WTC11 (cell line): ENCODE measurements around the gene CHSY3. TPM values are rescaled to one million over a fixed set of nuclear protein-coding genes. Genes with fewer than 3 reads are reported as not detected.

Source experiments
- ATAC-seq: fragments of 200-7000 bp; cut with Tn5 transposase; 2 replicates; pipeline ENCODE4 v1.10.0; 2021; ENCODE audit warnings: mild to moderate bottlenecking, moderate library complexity
- CTCF ChIA-PET: fragments of 300-600 bp; sonication (Branson Sonifier 250); formaldehyde crosslinking; loops from one replicate; lab custom pipeline; 2021; ENCODE audit warnings: antibody characterized with exemption; lab: Charles Lee
- POLR2A ChIA-PET: fragments of 350-600 bp; sonication (Branson Sonifier 250); formaldehyde crosslinking; loops from one replicate; lab custom pipeline; 2021; ENCODE audit warnings: antibody characterized with exemption; lab: Charles Lee
- DNase-seq: peaks from one replicate; pipeline ENCODE4 v3.0.0; 2021; ENCODE audit warnings: low spot score
- H3K27ac Mint-ChIP-seq: 2 replicates; pipeline ENCODE4 v1.8.0; 2021; ENCODE audit warnings: mixed read lengths
- H3K27me3 Mint-ChIP-seq: 2 replicates; pipeline ENCODE4 v1.8.0; 2021; ENCODE audit warnings: low read depth, mild to moderate bottlenecking, moderate library complexity, mixed read lengths
- H3K36me3 Mint-ChIP-seq: 2 replicates; pipeline ENCODE4 v1.8.0; 2021; ENCODE audit warnings: mixed read lengths
- H3K4me1 Mint-ChIP-seq: 2 replicates; pipeline ENCODE4 v1.8.0; 2022; ENCODE audit warnings: mixed read lengths
- H3K4me3 Mint-ChIP-seq: 2 replicates; pipeline ENCODE4 v1.8.0; 2021; ENCODE audit warnings: mild to moderate bottlenecking, moderate library complexity, mixed read lengths
- H3K9me3 Mint-ChIP-seq: 2 replicates; pipeline ENCODE4 v1.8.0; 2021; ENCODE audit warnings: mixed read lengths
- ATF1 ChIP-seq: sonication (generic); formaldehyde crosslinking; IDR thresholded peaks from 2 replicates; pipeline ENCODE4 v1.8.1; 2023; ENCODE audit warnings: mild to moderate bottlenecking, moderate library complexity, missing genetic modification reagents
- CBFB ChIP-seq: sonication (generic); formaldehyde crosslinking; IDR thresholded peaks from 2 replicates; pipeline ENCODE4 v1.8.1; 2022; ENCODE audit warnings: mild to moderate bottlenecking, low read depth, missing genetic modification reagents
- CREB1 ChIP-seq: sonication (generic); formaldehyde crosslinking; IDR thresholded peaks from 2 replicates; pipeline ENCODE4 v1.8.0; 2023; ENCODE audit warnings: mild to moderate bottlenecking, missing genetic modification reagents
- ELF4 ChIP-seq: sonication (generic); formaldehyde crosslinking; IDR thresholded peaks from 2 replicates; pipeline ENCODE4 v1.8.1; 2022; ENCODE audit warnings: low read depth, mild to moderate bottlenecking, moderate library complexity, missing genetic modification reagents
- EMX1 ChIP-seq: fragments of 250-450 bp; sonication (Bioruptor Pico); IDR thresholded peaks from 2 replicates; pipeline ENCODE4 v1.8.0; 2021; ENCODE audit warnings: mild to moderate bottlenecking
- ESRRA ChIP-seq: sonication (generic); formaldehyde crosslinking; IDR thresholded peaks from 2 replicates; pipeline ENCODE4 v1.8.1; 2022; ENCODE audit warnings: mild to moderate bottlenecking, missing genetic modification reagents, borderline replicate concordance
- FOXP1 ChIP-seq: sonication (generic); formaldehyde crosslinking; IDR thresholded peaks from 2 replicates; pipeline ENCODE4 v1.8.0; 2022; ENCODE audit warnings: missing genetic modification reagents, mild to moderate bottlenecking, moderate library complexity, borderline replicate concordance
- IRF2 ChIP-seq: sonication (generic); formaldehyde crosslinking; IDR thresholded peaks from 2 replicates; pipeline ENCODE4 v1.8.0; 2022; ENCODE audit warnings: low read depth, missing genetic modification reagents, borderline replicate concordance
- NR2C2 ChIP-seq: sonication (generic); formaldehyde crosslinking; IDR thresholded peaks from 2 replicates; pipeline ENCODE4 v1.8.0; 2022; ENCODE audit warnings: mild to moderate bottlenecking, missing genetic modification reagents
- NR3C1 ChIP-seq: sonication (generic); formaldehyde crosslinking; conservative IDR thresholded peaks from 2 replicates; pipeline ENCODE4 v1.8.1; 2023; ENCODE audit warnings: low read depth, mild to moderate bottlenecking, missing genetic modification reagents
- RELA ChIP-seq: sonication (generic); formaldehyde crosslinking; IDR thresholded peaks from 2 replicates; pipeline ENCODE4 v1.8.1; 2022; ENCODE audit warnings: missing genetic modification reagents, mild to moderate bottlenecking, borderline replicate concordance
- SMAD3 ChIP-seq: sonication (generic); formaldehyde crosslinking; IDR thresholded peaks from 2 replicates; pipeline ENCODE4 v1.8.0; 2022; ENCODE audit warnings: missing genetic modification reagents, mild to moderate bottlenecking, borderline replicate concordance
- SMAD4 ChIP-seq: sonication (generic); formaldehyde crosslinking; IDR thresholded peaks from 2 replicates; pipeline ENCODE4 v1.8.0; 2022; ENCODE audit warnings: mild to moderate bottlenecking, missing genetic modification reagents
- SP1 ChIP-seq: sonication (generic); formaldehyde crosslinking; conservative IDR thresholded peaks from 2 replicates; pipeline ENCODE4 v1.8.1; 2022; ENCODE audit warnings: missing genetic modification reagents
- ZNF121 ChIP-seq: sonication (generic); formaldehyde crosslinking; IDR thresholded peaks from 2 replicates; pipeline ENCODE4 v1.8.0; 2023; ENCODE audit warnings: missing genetic modification reagents
- ZNF396 ChIP-seq: fragments of 250-450 bp; sonication (Bioruptor Pico); IDR thresholded peaks from 2 replicates; pipeline ENCODE4 v1.8.0; 2021; ENCODE audit warnings: mild to moderate bottlenecking, moderate library complexity, borderline replicate concordance
- ZNF416 ChIP-seq: fragments of 250-450 bp; sonication (Bioruptor Pico); IDR thresholded peaks from 2 replicates; pipeline ENCODE4 v1.9.0; 2021; ENCODE audit warnings: mild to moderate bottlenecking, inconsistent platforms
- ZNF671 ChIP-seq: fragments of 250-450 bp; sonication (Bioruptor Pico); IDR thresholded peaks from 2 replicates; pipeline ENCODE4 v1.8.0; 2021; ENCODE audit warnings: mild to moderate bottlenecking
- total RNA-seq: library from RNA; stranded (reverse); gene quantifications from 3 replicates; pipeline ENCODE4 v1.2.3, GENCODE V29; 2021
- TF ChIP-seq, protein P1 (sequence below): sonication (generic); formaldehyde crosslinking; IDR thresholded peaks from 2 replicates; pipeline ENCODE4 v1.8.1; 2022; ENCODE audit warnings: mild to moderate bottlenecking, missing genetic modification reagents, moderate library complexity, borderline replicate concordance
- TF ChIP-seq, protein P2 (sequence below): sonication (generic); formaldehyde crosslinking; IDR thresholded peaks from 2 replicates; pipeline ENCODE4 v1.8.1; 2023; ENCODE audit warnings: mild to moderate bottlenecking, missing genetic modification reagents, borderline replicate concordance
- TF ChIP-seq, protein P3 (sequence below): sonication (generic); formaldehyde crosslinking; IDR thresholded peaks from 2 replicates; pipeline ENCODE4 v1.8.1; 2023; ENCODE audit warnings: mild to moderate bottlenecking, missing genetic modification reagents
- TF ChIP-seq, protein P4 (sequence below): sonication (generic); formaldehyde crosslinking; IDR thresholded peaks from 2 replicates; pipeline ENCODE4 v1.8.0; 2022; ENCODE audit warnings: mild to moderate bottlenecking, missing genetic modification reagents
- TF ChIP-seq, protein P5 (sequence below): sonication (generic); formaldehyde crosslinking; IDR thresholded peaks from 2 replicates; pipeline ENCODE4 v1.8.1; 2022; ENCODE audit warnings: mild to moderate bottlenecking, moderate library complexity, missing genetic modification reagents

The CHSY3 gene
- total RNA-seq, 1 experiment from 2014 or later = 0.98 TPM

DNA sequence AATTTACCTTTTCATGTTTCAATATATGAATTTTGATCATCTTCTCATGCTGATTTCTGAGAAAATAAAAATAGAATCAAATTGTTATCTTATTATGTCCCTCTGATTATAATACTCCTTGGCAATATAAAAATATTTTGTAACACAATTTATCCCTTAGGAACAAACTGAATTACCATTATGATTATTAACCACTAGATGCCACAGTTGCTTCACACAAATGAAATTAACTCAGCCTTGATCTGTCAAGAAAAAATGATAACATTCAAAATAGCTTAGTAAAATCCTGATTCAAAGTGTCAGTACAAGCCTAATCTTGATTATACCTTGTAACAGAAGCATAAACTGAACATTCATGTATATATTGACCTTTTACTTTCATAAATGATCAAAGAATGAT lies 4.8 kb upstream of the CHSY3 start:
- H3K36me3 Mint-ChIP-seq = no peaks in the 10 kb centered on the region
- POLR2A ChIA-PET = no interaction called here
- CTCF ChIA-PET = interaction anchor here (0.8 kb wide), 1 partner anchor 242 kb away, joined by 3 read pairs; no protein-coding TSS in a partner anchor
- 0 out of 2 replicates have a peak, but pooled peaks cover 4% of the 10 kb centered on the region for H3K9me3 Mint-ChIP-seq
- ATAC-seq (no peak), DNase-seq (no peak)
- H3K4me1 Mint-ChIP-seq = peaks cover 4% of the 10 kb centered on the region
- H3K27me3 Mint-ChIP-seq = peaks cover 27% of the 10 kb centered on the region
- no peak overlapping the region for H3K4me3 Mint-ChIP-seq
- no peak overlapping the region for H3K27ac Mint-ChIP-seq
- TF ChIP-seq ZNF121 (no peak), ATF1 (CRISPR knock-in tag) (no peak), ZNF416 (no peak), ELF4 (CRISPR knock-in tag) (no peak), SP1 (CRISPR knock-in tag) (no peak)
- TF ChIP-seq, protein P1, sequence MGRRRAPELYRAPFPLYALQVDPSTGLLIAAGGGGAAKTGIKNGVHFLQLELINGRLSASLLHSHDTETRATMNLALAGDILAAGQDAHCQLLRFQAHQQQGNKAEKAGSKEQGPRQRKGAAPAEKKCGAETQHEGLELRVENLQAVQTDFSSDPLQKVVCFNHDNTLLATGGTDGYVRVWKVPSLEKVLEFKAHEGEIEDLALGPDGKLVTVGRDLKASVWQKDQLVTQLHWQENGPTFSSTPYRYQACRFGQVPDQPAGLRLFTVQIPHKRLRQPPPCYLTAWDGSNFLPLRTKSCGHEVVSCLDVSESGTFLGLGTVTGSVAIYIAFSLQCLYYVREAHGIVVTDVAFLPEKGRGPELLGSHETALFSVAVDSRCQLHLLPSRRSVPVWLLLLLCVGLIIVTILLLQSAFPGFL (CRISPR knock-in tag) = no peak

DNA sequence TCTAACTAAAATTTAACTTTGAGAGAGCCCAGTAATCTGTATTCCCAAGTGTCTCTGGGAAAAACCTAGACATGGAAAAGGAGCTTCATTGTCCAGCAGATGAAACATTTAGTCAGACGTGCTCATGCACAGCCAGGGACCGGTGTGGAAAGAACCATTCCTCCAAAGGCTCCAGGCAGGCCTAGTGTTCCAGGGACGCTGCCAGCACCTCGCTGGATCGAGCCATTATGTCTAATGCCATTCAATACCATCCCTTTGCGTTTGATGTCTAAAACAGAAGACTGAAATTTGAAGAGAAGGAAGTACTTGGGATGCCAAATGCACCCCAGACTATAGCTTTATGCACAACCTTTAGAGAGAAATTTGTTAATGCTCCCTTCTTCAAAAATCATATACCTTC lies 1.4 kb upstream of the CHSY3 start:
- no peak for DNase-seq
- peak overlapping the region; percentile 80 for H3K4me3 Mint-ChIP-seq
- POLR2A ChIA-PET = no interaction called here

More for the DNA sequence above, 1.4 kb upstream of the CHSY3 start:
- H3K4me1 Mint-ChIP-seq = peaks cover 18% of the 10 kb centered on the region
- no peak for TF ChIP-seq NR3C1 (CRISPR knock-in tag)
- TF ChIP-seq ESRRA (CRISPR knock-in tag) = no peak
- TF ChIP-seq SMAD4 (CRISPR knock-in tag) = no peak
- TF ChIP-seq ZNF671 = no peak
- TF ChIP-seq CREB1 (CRISPR knock-in tag) = no peak
- TF ChIP-seq, protein P2, sequence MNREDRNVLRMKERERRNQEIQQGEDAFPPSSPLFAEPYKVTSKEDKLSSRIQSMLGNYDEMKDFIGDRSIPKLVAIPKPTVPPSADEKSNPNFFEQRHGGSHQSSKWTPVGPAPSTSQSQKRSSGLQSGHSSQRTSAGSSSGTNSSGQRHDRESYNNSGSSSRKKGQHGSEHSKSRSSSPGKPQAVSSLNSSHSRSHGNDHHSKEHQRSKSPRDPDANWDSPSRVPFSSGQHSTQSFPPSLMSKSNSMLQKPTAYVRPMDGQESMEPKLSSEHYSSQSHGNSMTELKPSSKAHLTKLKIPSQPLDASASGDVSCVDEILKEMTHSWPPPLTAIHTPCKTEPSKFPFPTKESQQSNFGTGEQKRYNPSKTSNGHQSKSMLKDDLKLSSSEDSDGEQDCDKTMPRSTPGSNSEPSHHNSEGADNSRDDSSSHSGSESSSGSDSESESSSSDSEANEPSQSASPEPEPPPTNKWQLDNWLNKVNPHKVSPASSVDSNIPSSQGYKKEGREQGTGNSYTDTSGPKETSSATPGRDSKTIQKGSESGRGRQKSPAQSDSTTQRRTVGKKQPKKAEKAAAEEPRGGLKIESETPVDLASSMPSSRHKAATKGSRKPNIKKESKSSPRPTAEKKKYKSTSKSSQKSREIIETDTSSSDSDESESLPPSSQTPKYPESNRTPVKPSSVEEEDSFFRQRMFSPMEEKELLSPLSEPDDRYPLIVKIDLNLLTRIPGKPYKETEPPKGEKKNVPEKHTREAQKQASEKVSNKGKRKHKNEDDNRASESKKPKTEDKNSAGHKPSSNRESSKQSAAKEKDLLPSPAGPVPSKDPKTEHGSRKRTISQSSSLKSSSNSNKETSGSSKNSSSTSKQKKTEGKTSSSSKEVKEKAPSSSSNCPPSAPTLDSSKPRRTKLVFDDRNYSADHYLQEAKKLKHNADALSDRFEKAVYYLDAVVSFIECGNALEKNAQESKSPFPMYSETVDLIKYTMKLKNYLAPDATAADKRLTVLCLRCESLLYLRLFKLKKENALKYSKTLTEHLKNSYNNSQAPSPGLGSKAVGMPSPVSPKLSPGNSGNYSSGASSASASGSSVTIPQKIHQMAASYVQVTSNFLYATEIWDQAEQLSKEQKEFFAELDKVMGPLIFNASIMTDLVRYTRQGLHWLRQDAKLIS (CRISPR knock-in tag) = no peak
- no peak for TF ChIP-seq FOXP1 (CRISPR knock-in tag)
- TF ChIP-seq NR2C2 (CRISPR knock-in tag) = no peak
- no peak for TF ChIP-seq RELA
- TF ChIP-seq, protein P3, sequence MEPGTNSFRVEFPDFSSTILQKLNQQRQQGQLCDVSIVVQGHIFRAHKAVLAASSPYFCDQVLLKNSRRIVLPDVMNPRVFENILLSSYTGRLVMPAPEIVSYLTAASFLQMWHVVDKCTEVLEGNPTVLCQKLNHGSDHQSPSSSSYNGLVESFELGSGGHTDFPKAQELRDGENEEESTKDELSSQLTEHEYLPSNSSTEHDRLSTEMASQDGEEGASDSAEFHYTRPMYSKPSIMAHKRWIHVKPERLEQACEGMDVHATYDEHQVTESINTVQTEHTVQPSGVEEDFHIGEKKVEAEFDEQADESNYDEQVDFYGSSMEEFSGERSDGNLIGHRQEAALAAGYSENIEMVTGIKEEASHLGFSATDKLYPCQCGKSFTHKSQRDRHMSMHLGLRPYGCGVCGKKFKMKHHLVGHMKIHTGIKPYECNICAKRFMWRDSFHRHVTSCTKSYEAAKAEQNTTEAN (CRISPR knock-in tag) = no peak
- no peak for TF ChIP-seq SMAD3 (CRISPR knock-in tag)
- no peak for TF ChIP-seq ZNF396 (CRISPR knock-in tag)
- TF ChIP-seq EMX1 (CRISPR knock-in tag) = no peak
- TF ChIP-seq, protein P4, sequence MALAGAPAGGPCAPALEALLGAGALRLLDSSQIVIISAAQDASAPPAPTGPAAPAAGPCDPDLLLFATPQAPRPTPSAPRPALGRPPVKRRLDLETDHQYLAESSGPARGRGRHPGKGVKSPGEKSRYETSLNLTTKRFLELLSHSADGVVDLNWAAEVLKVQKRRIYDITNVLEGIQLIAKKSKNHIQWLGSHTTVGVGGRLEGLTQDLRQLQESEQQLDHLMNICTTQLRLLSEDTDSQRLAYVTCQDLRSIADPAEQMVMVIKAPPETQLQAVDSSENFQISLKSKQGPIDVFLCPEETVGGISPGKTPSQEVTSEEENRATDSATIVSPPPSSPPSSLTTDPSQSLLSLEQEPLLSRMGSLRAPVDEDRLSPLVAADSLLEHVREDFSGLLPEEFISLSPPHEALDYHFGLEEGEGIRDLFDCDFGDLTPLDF (CRISPR knock-in tag) = no peak
- TF ChIP-seq, protein P5, sequence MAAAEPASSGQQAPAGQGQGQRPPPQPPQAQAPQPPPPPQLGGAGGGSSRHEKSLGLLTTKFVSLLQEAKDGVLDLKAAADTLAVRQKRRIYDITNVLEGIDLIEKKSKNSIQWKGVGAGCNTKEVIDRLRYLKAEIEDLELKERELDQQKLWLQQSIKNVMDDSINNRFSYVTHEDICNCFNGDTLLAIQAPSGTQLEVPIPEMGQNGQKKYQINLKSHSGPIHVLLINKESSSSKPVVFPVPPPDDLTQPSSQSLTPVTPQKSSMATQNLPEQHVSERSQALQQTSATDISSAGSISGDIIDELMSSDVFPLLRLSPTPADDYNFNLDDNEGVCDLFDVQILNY (CRISPR knock-in tag) = no peak
- no peak for TF ChIP-seq IRF2
- no peak for TF ChIP-seq CBFB (CRISPR knock-in tag)
- H3K36me3 Mint-ChIP-seq = no peaks in the 10 kb centered on the region
- no peak overlapping the region for H3K27ac Mint-ChIP-seq
- no peaks in the 10 kb centered on the region for H3K9me3 Mint-ChIP-seq
- CTCF ChIA-PET = no interaction called here
- no peak for ATAC-seq
- peaks cover 52% of the 10 kb centered on the region for H3K27me3 Mint-ChIP-seq
